Adrenal gland (tissue), 5 donors: ENCODE results near the gene FOXN3.

Source experiments
- POLR2A ChIP-seq, 2 donors: fragments of 450-650 bp; IDR thresholded peaks; one replicate each; pipeline ENCODE4 v1.6.1; 2017; ENCODE audit warnings: antibody characterized with exemption in 2 of 2, mild to moderate bottlenecking in 2 of 2, moderate library complexity in 1 of 2
- TF ChIP-seq, protein P1 (sequence below), 6 experiments: fragments of 450-650 bp in 4 of 6; fragments of 200-600 bp in 2 of 6; sonication (generic) in 1 of 6; IDR thresholded peaks; 1 replicate in 5 of 6; 2 replicates in 1 of 6; pipeline versions ENCODE4 v1.5.1 to v1.8.0; 2016 to 2021; ENCODE audit warnings: antibody characterized with exemption in 6 of 6, mild to moderate bottlenecking in 2 of 6, moderate library complexity in 1 of 6
- donor health status: DM: no; HTN: no; CAD: no.

DNA sequence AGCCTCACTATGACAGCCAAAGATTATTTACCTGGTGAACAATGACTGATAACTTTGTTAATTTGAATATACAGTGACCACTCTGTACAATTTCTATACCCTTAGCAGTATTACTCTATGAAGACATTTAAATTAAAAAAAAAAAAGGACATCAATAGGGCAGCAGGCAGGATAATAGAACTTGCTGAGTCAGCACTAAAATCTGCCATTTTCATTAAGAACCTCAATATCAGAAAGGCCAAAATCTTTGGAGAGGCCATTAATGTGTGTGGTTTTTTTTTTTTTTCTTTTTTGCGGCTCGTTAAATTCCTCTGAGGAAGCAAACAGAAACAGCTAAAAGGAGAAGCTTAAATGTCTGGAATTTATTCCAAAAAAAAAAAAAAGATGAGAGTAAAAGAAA is 73.7 kb downstream of the FOXN3 start:
- TF ChIP-seq, protein P1, sequence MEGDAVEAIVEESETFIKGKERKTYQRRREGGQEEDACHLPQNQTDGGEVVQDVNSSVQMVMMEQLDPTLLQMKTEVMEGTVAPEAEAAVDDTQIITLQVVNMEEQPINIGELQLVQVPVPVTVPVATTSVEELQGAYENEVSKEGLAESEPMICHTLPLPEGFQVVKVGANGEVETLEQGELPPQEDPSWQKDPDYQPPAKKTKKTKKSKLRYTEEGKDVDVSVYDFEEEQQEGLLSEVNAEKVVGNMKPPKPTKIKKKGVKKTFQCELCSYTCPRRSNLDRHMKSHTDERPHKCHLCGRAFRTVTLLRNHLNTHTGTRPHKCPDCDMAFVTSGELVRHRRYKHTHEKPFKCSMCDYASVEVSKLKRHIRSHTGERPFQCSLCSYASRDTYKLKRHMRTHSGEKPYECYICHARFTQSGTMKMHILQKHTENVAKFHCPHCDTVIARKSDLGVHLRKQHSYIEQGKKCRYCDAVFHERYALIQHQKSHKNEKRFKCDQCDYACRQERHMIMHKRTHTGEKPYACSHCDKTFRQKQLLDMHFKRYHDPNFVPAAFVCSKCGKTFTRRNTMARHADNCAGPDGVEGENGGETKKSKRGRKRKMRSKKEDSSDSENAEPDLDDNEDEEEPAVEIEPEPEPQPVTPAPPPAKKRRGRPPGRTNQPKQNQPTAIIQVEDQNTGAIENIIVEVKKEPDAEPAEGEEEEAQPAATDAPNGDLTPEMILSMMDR (IDR thresholded peaks at IDR 0.05): no peak
- TF ChIP-seq POLR2A (IDR thresholded peaks at IDR 0.05): no peak
